ENCODE data around the gene IL31.

The IL31 gene

DNA sequence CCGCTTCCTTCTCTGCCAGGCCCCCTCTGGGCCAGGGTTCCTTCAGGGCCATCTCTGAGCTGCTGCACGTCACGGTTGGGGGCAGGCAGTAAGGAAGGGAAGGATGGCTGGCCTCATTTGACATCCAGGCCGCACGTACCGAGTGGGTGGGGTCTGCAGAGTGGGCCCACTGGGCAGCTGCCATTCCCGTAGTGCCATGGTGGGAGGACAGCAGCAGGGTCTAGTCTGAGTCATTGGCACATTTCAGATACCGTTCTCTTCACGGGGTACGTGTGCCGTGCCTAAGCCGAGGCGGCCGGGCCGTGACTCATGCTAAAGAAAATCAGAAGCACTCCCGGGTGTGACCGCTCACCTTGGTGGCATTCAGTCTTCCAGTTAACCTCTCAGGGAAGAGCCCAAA, 43.9 kb downstream of the IL31 start:
- no peak for DNase-seq (ENCODE audit: low read depth in 2 of 2)

DNA sequence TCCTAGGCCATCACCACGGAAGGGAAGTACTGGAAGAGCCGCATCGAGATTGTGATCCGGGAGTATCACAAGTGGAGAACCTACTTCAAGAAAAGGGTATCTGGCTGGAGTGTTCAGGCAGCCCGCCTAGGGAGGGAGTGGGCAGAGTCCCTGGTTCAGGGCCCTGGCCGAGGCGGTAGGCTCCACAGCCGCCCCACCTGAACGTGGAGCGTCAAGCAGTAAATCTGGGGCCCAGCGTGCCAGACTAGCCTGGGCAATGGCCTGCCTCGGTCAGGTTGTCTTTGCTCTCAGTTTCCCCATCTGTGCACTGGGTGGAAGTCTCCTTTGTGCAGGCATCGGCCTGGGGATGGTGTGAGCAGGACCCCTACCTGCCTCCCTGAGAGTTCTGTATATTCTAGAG, 44.9 kb downstream of the IL31 start:
- no peak for DNase-seq (ENCODE audit: low read depth in 2 of 2)

DNA sequence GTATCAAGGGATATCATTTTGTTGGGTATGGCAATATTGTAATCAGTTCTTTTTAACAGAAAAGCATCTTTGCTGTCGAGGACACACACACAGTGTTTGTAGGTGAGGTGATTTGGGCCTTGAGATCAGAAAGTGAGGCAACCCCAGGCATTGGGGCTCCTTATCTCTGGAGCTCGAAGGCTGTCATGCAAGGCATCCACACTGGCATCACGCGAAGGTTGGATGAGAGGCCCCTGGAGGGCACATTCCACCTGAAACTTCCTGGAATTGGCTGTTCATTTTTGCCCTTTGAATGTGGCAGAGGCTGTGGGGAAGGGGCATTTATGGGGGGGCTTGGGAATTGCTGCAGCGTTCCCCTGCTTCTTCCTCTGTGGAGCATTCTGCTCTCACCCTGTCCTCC, 45.5 kb downstream of the IL31 start:
- DNase-seq (ENCODE audit: low read depth in 2 of 2) = no peak

DNA sequence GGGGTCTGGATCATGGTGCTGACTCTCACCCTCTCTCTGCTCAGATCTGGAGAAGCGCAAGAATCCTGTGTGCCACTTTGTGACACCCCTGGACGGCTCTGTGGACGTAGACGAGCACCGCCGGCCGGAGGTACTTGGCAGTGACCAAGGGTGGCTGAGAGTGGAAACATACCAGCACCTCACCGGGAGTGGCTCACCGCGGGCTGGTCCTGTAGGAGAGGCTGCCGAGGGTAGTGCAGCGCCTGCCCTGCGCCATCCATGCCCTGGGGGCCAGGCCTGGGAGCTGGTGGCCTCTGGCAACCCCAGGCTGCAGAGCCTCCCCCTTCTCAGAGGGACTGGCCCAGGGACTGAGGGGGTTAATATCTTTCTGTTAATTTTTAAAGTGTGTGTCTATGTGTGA, 46.2 kb downstream of the IL31 start:
- DNase-seq (ENCODE audit: low read depth in 2 of 2) = no peak

DNA sequence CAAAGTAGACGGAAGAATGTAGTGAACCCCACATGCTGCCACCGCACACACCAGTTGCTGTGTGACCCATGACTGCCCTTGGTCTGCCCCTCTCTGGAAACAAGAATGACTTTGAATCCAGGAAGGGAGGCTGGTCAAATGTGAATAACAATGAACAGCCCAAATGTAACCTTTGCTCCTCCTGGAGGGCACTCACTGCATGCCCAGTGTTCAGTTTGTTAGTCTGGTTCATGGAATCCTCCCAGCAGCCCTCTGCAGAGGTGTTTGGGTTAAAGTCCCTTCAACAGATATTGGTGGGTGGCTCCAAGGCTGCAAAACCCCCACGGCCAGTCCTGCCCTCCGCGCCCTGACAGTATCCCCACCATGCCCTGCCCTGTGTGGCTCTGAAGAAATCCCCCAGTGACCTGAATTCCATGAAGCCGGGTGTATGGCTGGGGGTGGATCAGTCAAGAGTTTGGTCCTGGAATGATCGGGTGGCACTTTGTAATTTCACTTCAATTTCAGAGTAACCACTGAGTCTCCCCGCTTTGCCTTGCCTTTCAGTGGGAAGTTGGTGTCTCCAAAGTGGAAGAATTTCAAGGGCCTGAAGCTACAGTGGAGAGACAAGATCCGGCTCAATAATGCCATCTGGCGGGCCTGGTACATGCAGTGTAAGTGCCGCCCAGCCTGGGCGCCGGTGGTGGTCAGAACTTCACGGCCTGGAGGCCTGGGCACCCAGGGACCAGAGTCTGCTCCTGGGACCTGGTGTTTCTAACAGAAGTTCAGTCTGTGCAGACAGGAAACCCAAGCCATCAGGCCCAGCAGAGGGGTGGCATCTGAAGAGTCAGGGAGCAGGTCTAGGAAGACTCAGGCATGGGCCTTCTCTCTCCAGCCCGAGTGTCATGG, 47.1 kb downstream of the IL31 start:
- DNase-seq (ENCODE audit: low read depth in 2 of 2) = no peak

DNA sequence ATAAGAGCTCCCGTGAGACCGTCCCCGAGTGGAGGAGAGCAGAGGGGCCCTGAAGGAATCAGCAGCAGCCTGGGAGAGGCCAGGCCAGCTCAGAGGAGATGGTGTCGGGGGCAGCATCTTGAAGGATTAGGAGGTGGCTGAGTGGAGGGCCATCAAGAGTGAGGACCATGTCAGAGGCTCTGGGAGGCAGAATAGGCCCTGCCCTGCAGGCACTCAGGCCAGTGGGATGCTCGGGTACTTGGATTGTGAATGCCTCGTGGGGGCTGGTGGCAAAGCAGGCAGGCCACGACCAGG, 47.7 kb downstream of the IL31 start:
- no peak for DNase-seq (ENCODE audit: low read depth in 2 of 2)

DNA sequence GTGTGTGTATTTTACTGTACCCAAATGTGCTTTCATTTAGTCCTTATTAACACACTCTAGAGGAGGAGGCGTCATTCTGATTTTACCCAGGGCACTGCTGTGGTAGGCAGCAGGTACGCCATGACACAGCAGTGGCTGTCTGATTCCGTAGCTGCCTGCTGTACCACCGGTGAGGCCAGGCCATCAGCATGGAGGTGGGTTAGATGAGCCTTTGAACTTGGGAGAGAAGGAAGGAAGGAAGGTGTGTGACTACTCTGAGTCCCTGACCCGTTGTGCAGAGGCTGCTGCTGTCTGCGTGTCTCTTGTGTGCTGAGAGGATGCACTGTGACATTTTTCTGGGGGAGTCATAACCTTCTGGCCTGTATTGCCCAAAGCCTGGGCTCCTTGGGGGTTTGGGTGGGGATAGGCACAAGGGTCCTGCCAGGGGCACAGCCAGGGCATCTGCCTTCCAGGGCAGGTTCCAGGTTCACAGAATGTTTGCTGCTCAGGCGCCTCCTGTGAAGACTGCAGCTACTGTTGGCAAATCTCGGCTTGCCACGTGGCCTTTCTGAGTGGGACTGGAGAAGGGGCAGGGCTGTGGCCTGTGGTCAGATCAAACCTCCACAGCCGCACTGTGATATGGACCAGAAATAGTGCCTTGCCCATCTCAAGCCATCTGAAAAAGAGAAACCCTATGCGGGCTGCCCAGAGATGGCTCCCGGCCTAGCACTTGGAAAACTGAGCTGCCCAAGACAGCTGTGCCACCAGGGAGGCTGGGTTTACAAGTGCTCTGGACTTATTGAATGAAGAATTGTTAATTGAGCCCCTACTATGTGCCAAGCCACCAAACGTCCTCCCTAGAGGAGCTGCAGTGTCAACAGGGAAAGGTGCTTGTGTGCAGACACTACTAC, 48.3 kb downstream of the IL31 start:
- no peak for DNase-seq (ENCODE audit: low read depth in 2 of 2)

DNA sequence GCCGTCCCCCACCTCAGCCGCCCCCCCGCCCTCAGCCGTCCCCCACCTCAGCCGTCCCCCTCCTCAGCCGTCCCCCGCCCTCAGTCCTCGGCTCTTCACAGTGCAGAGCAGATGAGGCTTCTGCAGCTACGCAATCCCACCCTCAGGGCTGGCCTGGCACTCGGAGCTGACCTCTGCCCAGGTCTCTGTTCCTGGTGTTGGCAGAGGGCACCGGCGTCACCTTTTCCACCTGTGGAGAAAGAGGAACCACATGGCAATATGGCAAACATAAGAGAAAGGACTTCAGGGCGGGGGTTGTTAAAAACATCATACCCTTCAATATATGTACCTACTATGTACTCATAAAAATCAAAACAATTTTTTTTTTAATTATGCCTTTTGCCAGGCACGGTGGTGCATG, 49.7 kb downstream of the IL31 start:
- no peak for DNase-seq (ENCODE audit: low read depth in 2 of 2)

DNA sequence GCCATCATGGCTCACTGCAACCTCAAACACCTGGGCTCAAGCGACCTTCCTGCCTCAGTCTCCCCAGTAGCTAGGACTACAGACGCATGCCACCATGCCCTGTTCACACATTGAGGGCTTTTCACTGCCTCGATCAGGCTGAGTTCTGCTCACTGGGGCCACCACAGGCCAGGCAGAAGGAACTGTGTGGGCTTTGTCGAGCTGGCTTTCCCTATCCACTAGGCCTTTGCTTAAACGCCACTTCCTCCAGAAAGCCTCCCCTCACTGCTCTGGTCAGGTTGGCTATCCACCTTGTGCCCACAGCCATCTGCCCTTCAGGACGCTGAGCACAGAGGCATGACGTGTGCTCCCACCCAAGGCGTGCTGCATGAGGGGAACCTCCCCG, 50.3 kb downstream of the IL31 start:
- DNase-seq (ENCODE audit: low read depth in 2 of 2) = no peak

DNA sequence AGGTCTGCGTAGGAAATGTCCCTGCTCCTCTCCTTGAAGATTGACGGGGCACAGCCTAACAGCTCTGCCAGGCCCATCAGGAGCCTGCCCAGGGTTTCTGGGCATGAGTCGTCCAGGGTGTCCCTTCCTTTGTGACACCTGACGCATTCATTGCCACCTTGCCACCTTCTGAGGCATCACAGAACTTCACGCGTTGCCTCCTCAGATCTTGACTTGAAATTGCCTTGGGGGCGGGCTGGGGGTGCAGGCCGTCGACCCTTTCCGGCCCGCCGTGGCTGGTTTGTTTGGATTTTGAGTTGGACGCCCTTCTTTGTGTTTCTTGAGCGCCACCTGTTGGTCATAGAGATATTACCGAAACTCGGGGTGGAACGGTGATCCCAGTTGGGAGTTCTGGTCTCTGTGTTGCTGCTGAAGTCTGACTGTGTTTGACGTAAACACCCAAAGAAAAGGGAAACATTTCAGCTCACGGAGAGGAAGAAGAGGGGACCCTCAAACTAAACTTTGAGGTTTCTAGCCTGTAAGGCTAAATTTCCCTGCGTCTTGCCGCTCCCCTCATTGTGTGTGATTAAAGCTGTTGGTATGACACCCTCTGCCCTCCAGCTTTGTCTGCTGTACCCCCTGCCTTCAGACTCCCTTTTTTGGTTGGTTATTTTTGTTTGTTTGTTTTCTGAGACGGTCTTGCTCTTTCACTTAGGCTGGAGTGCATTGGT, 50.8 kb downstream of the IL31 start:
- DNase-seq (ENCODE audit: low read depth in 2 of 2) = peak; percentile 45 to 47

Measured in stimulated activated CD8-positive, alpha-beta memory T cell treated with anti-CD3 and anti-CD28 coated beads, Interleukin-7, amount 100 ng/mL, for 4 hours (primary cell).